B cell (primary cell): ENCODE measurements around the gene HSD17B2. TPM values are rescaled to one million over a fixed set of nuclear protein-coding genes. Genes with fewer than 3 reads are reported as not detected.

Source experiments
- ATAC-seq: fragments of 200-7000 bp; cut with Tn5 transposase; one replicate; pipeline ENCODE4 v1.10.0; 2021; ENCODE audit warnings: low read depth, mild to moderate bottlenecking, moderate number of reproducible peaks, moderate library complexity
- CTCF ChIA-PET: fragments of 350-600 bp; sonication (Branson Sonifier 250); formaldehyde crosslinking; loops from one replicate; lab custom pipeline; 2021; ENCODE audit warnings: antibody characterized with exemption, inconsistent platforms; lab: Charles Lee
- POLR2A ChIA-PET: fragments of 350-600 bp; sonication (Branson Sonifier 250); formaldehyde crosslinking; loops from one replicate; lab custom pipeline; 2021; ENCODE audit warnings: antibody characterized with exemption; lab: Charles Lee
- DNase-seq: peaks from one replicate; pipeline ENCODE4 v3.0.0; 2013
- H2AFZ ChIP-seq: 2 replicates; pipeline ENCODE4 v1.6.1; 2012; ENCODE audit warnings: mild to moderate bottlenecking, low read depth, low read length; ENCODE audit not compliant: insufficient read depth, poor library complexity, severe bottlenecking
- H3K27ac ChIP-seq, 2 donors: 1 replicate in 1 of 2; 2 replicates in 1 of 2; pipeline ENCODE4 v1.5.1; 2012 to 2013; ENCODE audit warnings: low read length in 2 of 2, mild to moderate bottlenecking in 2 of 2, moderate library complexity in 1 of 2
- H3K27me3 ChIP-seq, 4 experiments: fragments of 200-600 bp in 1 of 4; sonication (generic) in 1 of 4; replicated peaks in 1 of 4; 1 replicate in 2 of 4; 2 replicates in 2 of 4; pipeline versions ENCODE4 v1.6.1 to v1.7.0; 2013 to 2016; ENCODE audit warnings: low read length in 3 of 4, mild to moderate bottlenecking in 2 of 4, mixed read lengths in 1 of 4, moderate library complexity in 1 of 4; ENCODE audit not compliant: insufficient read depth in 4 of 4, control insufficient read depth in 3 of 4; ENCODE audit errors: control extremely low read depth in 1 of 4
- H3K36me3 ChIP-seq, 2 experiments: replicated peaks in 1 of 2; 1 replicate in 1 of 2; 2 replicates in 1 of 2; pipeline versions ENCODE4 v1.6.1 to v1.7.1; 2013; ENCODE audit warnings: low read length in 1 of 2; ENCODE audit not compliant: insufficient read depth in 2 of 2, control insufficient read depth in 1 of 2; ENCODE audit errors: control extremely low read depth in 1 of 2, extremely low read depth in 1 of 2
- H3K4me1 ChIP-seq, 2 donors: fragments of 200-600 bp in 1 of 2; sonication (generic) in 1 of 2; 1 replicate in 1 of 2; 2 replicates in 1 of 2; pipeline versions ENCODE4 v1.5.1 to v1.6.1; 2013 to 2017; ENCODE audit warnings: low read length in 2 of 2; ENCODE audit not compliant: control insufficient read depth in 2 of 2, insufficient read depth in 2 of 2
- H3K4me2 ChIP-seq: replicated peaks from 2 replicates; pipeline ENCODE3; 2012; ENCODE audit warnings: mild to moderate bottlenecking, low read depth, low read length; ENCODE audit not compliant: poor library complexity, severe bottlenecking
- H3K4me3 ChIP-seq, 5 experiments: fragments of 200-600 bp in 1 of 5; sonication (generic) in 1 of 5; 1 replicate in 3 of 5; 2 replicates in 2 of 5; pipeline versions ENCODE4 v1.5.1 to v1.7.0; 2011 to 2016; ENCODE audit warnings: low read length in 4 of 5, mild to moderate bottlenecking in 4 of 5, low read depth in 2 of 5, control low read depth in 1 of 5, moderate library complexity in 1 of 5; ENCODE audit not compliant: insufficient read depth in 1 of 5; ENCODE audit errors: control extremely low read depth in 1 of 5, extremely low read depth in 1 of 5
- H3K79me2 ChIP-seq: fragments of 200-600 bp; sonication (generic); one replicate; pipeline ENCODE4 v1.6.0; 2016; ENCODE audit warnings: low read length; ENCODE audit not compliant: control insufficient read depth, insufficient read depth
- H3K9ac ChIP-seq: fragments of 200-600 bp; sonication (generic); 2 replicates; pipeline ENCODE4 v1.6.1; 2017; ENCODE audit warnings: mild to moderate bottlenecking, low read length, moderate library complexity
- H3K9me3 ChIP-seq, 3 donors: one replicate each; pipeline versions ENCODE4 v1.6.1 to v1.7.1; 2013; ENCODE audit warnings: low read length in 2 of 3; ENCODE audit not compliant: control insufficient read depth in 2 of 3, insufficient read depth in 1 of 3; ENCODE audit errors: control extremely low read depth in 1 of 3
- H4K20me1 ChIP-seq: 2 replicates; pipeline ENCODE4 v1.6.0; 2012; ENCODE audit warnings: mild to moderate bottlenecking, low read length; ENCODE audit not compliant: insufficient read depth, control insufficient read depth, poor library complexity, severe bottlenecking
- H3K27ac Mint-ChIP-seq: one replicate; pipeline ENCODE4 v1.8.0; 2021; ENCODE audit warnings: mixed read lengths
- H3K27me3 Mint-ChIP-seq: one replicate; pipeline ENCODE4 v1.8.0; 2021; ENCODE audit warnings: mixed read lengths
- H3K4me1 Mint-ChIP-seq: one replicate; pipeline ENCODE4 v1.8.0; 2021; ENCODE audit warnings: mixed read lengths
- H3K4me3 Mint-ChIP-seq: one replicate; pipeline ENCODE4 v1.8.0; 2021; ENCODE audit warnings: mixed read lengths
- H3K9me3 Mint-ChIP-seq: one replicate; pipeline ENCODE4 v1.8.0; 2022; ENCODE audit warnings: mixed read lengths; ENCODE audit not compliant: insufficient read depth
- EZH2 ChIP-seq: IDR thresholded peaks from 2 replicates; pipeline ENCODE4 v1.6.1; 2012; ENCODE audit warnings: borderline replicate concordance, low read depth, mild to moderate bottlenecking, moderate library complexity, low read length; ENCODE audit not compliant: insufficient read depth, poor library complexity, severe bottlenecking
- WGBS: methylation state at CpG from one replicate; pipeline ENCODE4 v1.1.5; 2013; ENCODE audit warnings: missing lambda C conversion rate; ENCODE audit not compliant: insufficient coverage; 5-methylcytosine and 5-hydroxymethylcytosine counted together
- intact Hi-C: fragments of 100-400 bp; cut with micrococcal nuclease; formaldehyde crosslinking; loops from one replicate; pipeline ENCODE4 v1.10.0; 2022
- polyA plus RNA-seq: library from polyadenylated mRNA; depleted of rRNA; stranded (reverse); fragments of >200 nt; gene quantifications from 2 replicates; pipeline ENCODE4 v1.2.3, GENCODE V29; 2012
- total RNA-seq, 2 donors: library from RNA; stranded (reverse); fragments of 120-200 nt in 1 of 2; gene quantifications; 1 replicate in 1 of 2; 2 replicates in 1 of 2; pipeline versions ENCODE4 v1.2.3 to v1.2.4, GENCODE V29; 2013 to 2022
- TF ChIP-seq, protein P1 (sequence below): fragments of 200-600 bp; IDR thresholded peaks from one replicate; pipeline ENCODE4 v1.8.0; 2022; ENCODE audit warnings: antibody characterized with exemption, mild to moderate bottlenecking

Gene HSD17B2
- total and polyA plus RNA-seq, 2 donors (not counting 1 experiment from before 2014, with no cell fraction given), result not detected

- Mint-ChIP-seq H3K4me1 (no peaks in the 10 kb centered on the region), H3K9me3 (no peaks in the 10 kb centered on the region), H3K27me3 (peaks cover 47% of the 10 kb centered on the region), H3K27ac (no peak overlapping the region), H3K4me3 (no peak overlapping the region)
- intact Hi-C loops, result no loop called here
- ATAC-seq (no peak), DNase-seq (no peak)
- Histone ChIP-seq H2AFZ (no peak overlapping the region), H3K4me1 (no peaks in the 10 kb centered on the region), H4K20me1 (no peaks in the 10 kb centered on the region), H3K9ac (no peak overlapping the region), H3K4me3 (no peak overlapping the region), H3K9me3 (no peaks in the 10 kb centered on the region), H3K4me2 (no peak overlapping the region), H3K79me2 (no peaks in the 10 kb centered on the region), H3K27ac (no peak overlapping the region), H3K36me3 (no peaks in the 10 kb centered on the region), H3K27me3 (peaks cover 0 to 2% (median 0%) of the 10 kb centered on the region in 4 experiments)
- TF ChIP-seq EZH2, result no peak
- TF ChIP-seq, protein P1, sequence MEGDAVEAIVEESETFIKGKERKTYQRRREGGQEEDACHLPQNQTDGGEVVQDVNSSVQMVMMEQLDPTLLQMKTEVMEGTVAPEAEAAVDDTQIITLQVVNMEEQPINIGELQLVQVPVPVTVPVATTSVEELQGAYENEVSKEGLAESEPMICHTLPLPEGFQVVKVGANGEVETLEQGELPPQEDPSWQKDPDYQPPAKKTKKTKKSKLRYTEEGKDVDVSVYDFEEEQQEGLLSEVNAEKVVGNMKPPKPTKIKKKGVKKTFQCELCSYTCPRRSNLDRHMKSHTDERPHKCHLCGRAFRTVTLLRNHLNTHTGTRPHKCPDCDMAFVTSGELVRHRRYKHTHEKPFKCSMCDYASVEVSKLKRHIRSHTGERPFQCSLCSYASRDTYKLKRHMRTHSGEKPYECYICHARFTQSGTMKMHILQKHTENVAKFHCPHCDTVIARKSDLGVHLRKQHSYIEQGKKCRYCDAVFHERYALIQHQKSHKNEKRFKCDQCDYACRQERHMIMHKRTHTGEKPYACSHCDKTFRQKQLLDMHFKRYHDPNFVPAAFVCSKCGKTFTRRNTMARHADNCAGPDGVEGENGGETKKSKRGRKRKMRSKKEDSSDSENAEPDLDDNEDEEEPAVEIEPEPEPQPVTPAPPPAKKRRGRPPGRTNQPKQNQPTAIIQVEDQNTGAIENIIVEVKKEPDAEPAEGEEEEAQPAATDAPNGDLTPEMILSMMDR, result no peak
- ChIA-PET CTCF (no interaction called here), POLR2A (no interaction called here)
- WGBS, result 67% methylated on average over 1 of the region's 2 CpGs
Observed at GRCh38 chr16:82037666-82038065, 2.6 kb downstream of the HSD17B2 start.

- no peaks in the 10 kb centered on the region for H3K36me3 ChIP-seq
- no peak overlapping the region for H3K27ac Mint-ChIP-seq
- H3K9ac ChIP-seq, result no peak overlapping the region
- peaks cover 40% of the 10 kb centered on the region for H3K27me3 Mint-ChIP-seq
- no peak overlapping the region for H3K4me3 ChIP-seq
- DNase-seq (no peak), ATAC-seq (no peak)
- H3K9me3 ChIP-seq, result no peaks in the 10 kb centered on the region
- no peak overlapping the region for H3K27ac ChIP-seq
- WGBS, result no CpG with 5 or more reads among the region's 3 CpGs
- no peak overlapping the region for H2AFZ ChIP-seq
- CTCF ChIA-PET, result no interaction called here
- H3K79me2 ChIP-seq, result no peaks in the 10 kb centered on the region
- no peaks in the 10 kb centered on the region for H4K20me1 ChIP-seq
- intact Hi-C loops, result no loop called here
- no peaks in the 10 kb centered on the region for H3K4me1 Mint-ChIP-seq
- no peak overlapping the region for H3K4me3 Mint-ChIP-seq
- no peaks in the 10 kb centered on the region for H3K9me3 Mint-ChIP-seq
- POLR2A ChIA-PET, result no interaction called here
- TF ChIP-seq, protein P1, result no peak
- no peak for TF ChIP-seq EZH2
- no peaks in the 10 kb centered on the region for H3K4me1 ChIP-seq
- H3K27me3 ChIP-seq, result peaks cover 0 to 8% (median under 1%) of the 10 kb centered on the region in 4 experiments
- no peak overlapping the region for H3K4me2 ChIP-seq
Observed at GRCh38 chr16:82040296-82040695, 5.2 kb downstream of the HSD17B2 start.
